HepG2 (cell line): ENCODE measurements around the gene MTNR1A. TPM values are rescaled to one million over a fixed set of nuclear protein-coding genes. Genes with fewer than 3 reads are reported as not detected.
"Not testable (repeated sequence)": the region's sequence is repeated elsewhere in the genome, so short reads cannot be mapped to it uniquely, and the experiment has no call there.

ENCODE experiments used
- ATAC-seq: fragments of 200-7000 bp; cut with Tn5 transposase; 3 replicates; pipeline ENCODE4 v1.9.1; 2020; ENCODE audit warnings: mild to moderate bottlenecking, moderate library complexity
- BruUV-seq: library from RNA; stranded (reverse); fragments of 400-500 nt; replicated peaks from 2 replicates; lab custom pipeline; 2021; lab: Mats Ljungman, UMichigan
- CTCF ChIA-PET: fragments of 300-600 bp; formaldehyde crosslinking; extraction: SDS; loops from one replicate; lab custom pipeline; 2021; ENCODE audit warnings: low total read pairs, inconsistent platforms, low intra/inter-chr PET ratio; lab: Yijun Ruan, JAX
- POLR2A ChIA-PET: fragments of 350-600 bp; sonication (Branson Sonifier 250); formaldehyde crosslinking; loops from one replicate; lab custom pipeline; 2020; ENCODE audit warnings: antibody characterized with exemption, inconsistent platforms; lab: Yijun Ruan, JAX
- DNase-seq: peaks from one replicate; pipeline ENCODE4 v3.0.0-alpha.2; 2015; ENCODE audit warnings: low spot score
- FAIRE-seq: peaks from 3 replicates; lab custom pipeline; 2011; peaks lifted over from hg19 to GRCh38; lab: Jason Lieb, UNC
- H2AFZ ChIP-seq: one replicate; pipeline ENCODE4 v1.6.1; 2011; ENCODE audit warnings: low read length, inconsistent platforms
- H3K27ac ChIP-seq: fragments of 300-600 bp; 3 replicates; pipeline ENCODE4 v1.8.0; 2011; ENCODE audit warnings: mixed run types, mild to moderate bottlenecking, mixed read lengths, low read length, inconsistent platforms; ENCODE audit not compliant: insufficient read depth; ENCODE audit errors: extremely low read length
- H3K27me3 ChIP-seq, 2 experiments: fragments of 200-600 bp in 1 of 2; 2 replicates in 1 of 2; 3 replicates in 1 of 2; pipeline versions ENCODE4 v1.6.0 to v1.8.0; 2011; ENCODE audit warnings: low read length in 2 of 2, mild to moderate bottlenecking in 2 of 2, moderate library complexity in 2 of 2, inconsistent platforms in 1 of 2; ENCODE audit not compliant: insufficient read depth in 2 of 2, control insufficient read depth in 1 of 2
- H3K36me3 ChIP-seq, 2 experiments: fragments of 200-600 bp in 1 of 2; replicated peaks in 1 of 2; 2 replicates in 1 of 2; 3 replicates in 1 of 2; pipeline versions ENCODE4 v1.5.1 to v1.8.0; 2011; ENCODE audit warnings: low read length in 2 of 2, inconsistent platforms in 1 of 2; ENCODE audit not compliant: insufficient read depth in 2 of 2, control insufficient read depth in 1 of 2
- H3K4me1 ChIP-seq: 2 replicates; pipeline ENCODE4 v1.5.1; 2012; ENCODE audit warnings: low read length, inconsistent platforms; ENCODE audit not compliant: insufficient read depth
- H3K4me2 ChIP-seq: 2 replicates; pipeline ENCODE4 v1.6.0; 2011; ENCODE audit warnings: low read depth, low read length, inconsistent platforms
- H3K4me3 ChIP-seq, 3 experiments: fragments of 200-600 bp in 1 of 3; sonication (generic), shearing (Covaris generic) in 1 of 3; replicated peaks in 1 of 3; 2 replicates each; pipeline ENCODE4 v1.5.1; 2011 to 2016; ENCODE audit warnings: low read length in 3 of 3, inconsistent platforms in 2 of 3, low read depth in 2 of 3, mild to moderate bottlenecking in 2 of 3, control low read depth in 1 of 3, mixed read lengths in 1 of 3; ENCODE audit not compliant: insufficient read depth in 1 of 3
- H3K79me2 ChIP-seq: one replicate; pipeline ENCODE4 v1.6.1; 2011; ENCODE audit warnings: low read length, inconsistent platforms; ENCODE audit not compliant: insufficient read depth
- H3K9ac ChIP-seq: 2 replicates; pipeline ENCODE4 v1.6.0; 2011; ENCODE audit warnings: mild to moderate bottlenecking, low read depth, low read length, inconsistent platforms; ENCODE audit not compliant: insufficient read depth
- H3K9me3 ChIP-seq: 2 replicates; pipeline ENCODE4 v1.5.1; 2012; ENCODE audit warnings: mild to moderate bottlenecking, low read length
- H4K20me1 ChIP-seq: 2 replicates; pipeline ENCODE4 v1.6.0; 2011; ENCODE audit warnings: inconsistent platforms, mild to moderate bottlenecking, low read length, moderate library complexity; ENCODE audit not compliant: insufficient read depth
- CBFB ChIP-seq: sonication (generic); formaldehyde crosslinking; IDR thresholded peaks from 2 replicates; pipeline ENCODE4 v1.4.0; 2020; ENCODE audit warnings: missing genetic modification reagents
- HNF4A ChIP-seq: sonication (generic); formaldehyde crosslinking; IDR thresholded peaks from 2 replicates; pipeline ENCODE4 v1.4.0; 2020; ENCODE audit warnings: missing genetic modification reagents
- NRL ChIP-seq: sonication (generic); formaldehyde crosslinking; IDR thresholded peaks from 2 replicates; pipeline ENCODE4 v1.5.0; 2020; ENCODE audit warnings: missing genetic modification reagents, mild to moderate bottlenecking, moderate library complexity, borderline replicate concordance
- PHF5A ChIP-seq: IDR thresholded peaks from one replicate; pipeline ENCODE4 v1.6.1; 2018; ENCODE audit warnings: low read depth, missing genetic modification reagents; ENCODE audit not compliant: unreplicated experiment
- RBFOX2 ChIP-seq: fragments of 200-400 bp; formaldehyde crosslinking; IDR thresholded peaks from 2 replicates; pipeline ENCODE4 v1.6.1; 2017; ENCODE audit warnings: low read depth, mild to moderate bottlenecking, low read length
- ZBTB1 ChIP-seq: sonication (generic); formaldehyde crosslinking; IDR thresholded peaks from 2 replicates; pipeline ENCODE4 v1.4.0; 2020; ENCODE audit warnings: missing genetic modification reagents, borderline replicate concordance
- ZFY ChIP-seq: sonication (generic); formaldehyde crosslinking; IDR thresholded peaks from 2 replicates; pipeline ENCODE4 v1.4.0; 2020; ENCODE audit warnings: missing genetic modification reagents
- ZNF556 ChIP-seq: sonication (generic); formaldehyde crosslinking; IDR thresholded peaks from 2 replicates; pipeline ENCODE4 v1.4.0; 2020; ENCODE audit warnings: mild to moderate bottlenecking, missing genetic modification reagents, borderline replicate concordance
- ZNF562 ChIP-seq: sonication (generic); formaldehyde crosslinking; IDR thresholded peaks from 2 replicates; pipeline ENCODE4 v1.8.0; 2022; ENCODE audit warnings: missing genetic modification reagents, borderline replicate concordance
- ZNF615 ChIP-seq: sonication (generic); formaldehyde crosslinking; IDR thresholded peaks from 2 replicates; pipeline ENCODE4 v1.5.0; 2020; ENCODE audit warnings: mild to moderate bottlenecking, missing genetic modification reagents, borderline replicate concordance
- WGBS: methylation state at CpG from one replicate; pipeline ENCODE4 v1.1.6; 2017; ENCODE audit warnings: low lambda C conversion rate; 5-methylcytosine and 5-hydroxymethylcytosine counted together
- in situ Hi-C: cut with HindIII; loops from 2 replicates; pipeline ENCODE4 v1.10.0; 2017; ENCODE audit warnings: low pct_unique_long_range_greater_than_20kb; ENCODE audit not compliant: extremely low pct_ligation_motif_present
- intact Hi-C: fragments of 100-400 bp; cut with micrococcal nuclease; formaldehyde crosslinking; loops from one replicate; pipeline ENCODE4 v1.10.0; 2022; ENCODE audit not compliant: unreplicated experiment
- polyA plus RNA-seq, 8 experiments: library from polyadenylated mRNA; depleted of rRNA in 3 of 8; stranded (reverse) in 7 of 8; unstranded in 1 of 8; fragments of >200 nt; fragmentation: Illumina TruSeq in 4 of 8; extraction: Trizol in 4 of 8; gene quantifications; 2 replicates each; pipeline versions ENCODE4 v1.2.1 to v1.2.3, GENCODE V29; 2011 to 2016; ENCODE audit warnings: low read depth in 4 of 8, missing spikeins in 1 of 8, mixed read lengths in 1 of 8; ENCODE audit not compliant: insufficient read depth in 1 of 8
- total RNA-seq, 5 experiments: library from RNA; depleted of rRNA; stranded (reverse); fragments of >200 nt; fragmentation: Illumina TruSeq; extraction: Trizol; gene quantifications; 2 replicates each; pipeline ENCODE4 v1.2.3, GENCODE V29; 2016; ENCODE audit warnings: low read depth in 1 of 5

MTNR1A gene
- total and polyA plus RNA-seq, 2 of the 13 experiments (the other 11 are each of a cell fraction or from before 2014, with no cell fraction given), result not detected

GRCh38 chr4:186523927-186524326, 31.4 kb downstream of the MTNR1A start:
- CTCF ChIA-PET, BruUV-seq, intact Hi-C loops, H3K4me3 ChIP-seq, DNase-seq, H3K9ac ChIP-seq, H3K9me3 ChIP-seq, ATAC-seq, H2AFZ ChIP-seq, H3K27me3 ChIP-seq, in situ Hi-C loops, H4K20me1 ChIP-seq, FAIRE-seq, H3K27ac ChIP-seq, H3K4me2 ChIP-seq, H3K4me1 ChIP-seq, H3K36me3 ChIP-seq, POLR2A ChIA-PET, H3K79me2 ChIP-seq: not testable (repeated sequence)
- 64% methylated on average over 4 of the region's 4 CpGs for WGBS

DNA sequence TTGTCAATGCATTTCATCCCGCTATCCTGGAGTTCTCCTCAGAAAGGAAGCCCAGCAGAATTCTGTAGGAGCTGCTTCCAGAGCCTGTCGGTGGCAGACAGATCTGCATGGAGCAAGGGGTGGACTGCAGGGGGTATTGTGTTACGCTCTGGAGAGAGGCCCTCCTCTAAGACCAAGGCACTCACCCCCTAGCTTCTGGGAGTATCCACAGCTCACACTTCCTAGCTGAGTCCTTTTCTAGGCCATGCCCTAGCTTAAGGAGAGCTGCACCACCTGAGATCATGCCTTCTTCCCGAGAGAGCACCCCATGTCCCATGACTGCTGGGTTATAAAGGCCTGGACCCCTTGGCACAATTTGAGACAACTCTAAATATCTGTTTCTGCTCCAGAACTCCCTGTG, 39.1 kb downstream of the MTNR1A start:
- Histone ChIP-seq H3K4me3 (no peak overlapping the region), H3K27me3 (0 out of 5 replicates have a peak, but pooled peaks cover 0 to 14% of the 10 kb centered on the region in 2 experiments), H3K79me2 (no peaks in the 10 kb centered on the region), H3K36me3 (no peaks in the 10 kb centered on the region), H2AFZ (no peak overlapping the region), H3K9ac (no peak overlapping the region), H3K9me3 (no peaks in the 10 kb centered on the region), H3K4me1 (no peaks in the 10 kb centered on the region), H3K27ac (no peak overlapping the region), H4K20me1 (no peaks in the 10 kb centered on the region), H3K4me2 (no peak overlapping the region)
- ChIA-PET POLR2A (no interaction called here), CTCF (no interaction called here)
- no peak for DNase-seq
- in situ Hi-C loops (no loop called here), intact Hi-C loops (no loop called here)
- no peak for ATAC-seq
- FAIRE-seq, result no peak
- BruUV-seq, result no TSS peak
- TF ChIP-seq ZBTB1 (CRISPR knock-in tag) (no peak), ZNF556 (CRISPR knock-in tag) (no peak), NRL (CRISPR knock-in tag) (no peak), ZNF562 (no peak), ZNF615 (CRISPR knock-in tag) (no peak), ZFY (CRISPR knock-in tag) (no peak), HNF4A (no peak), RBFOX2 (no peak), CBFB (no peak), PHF5A (CRISPR knock-in tag) (no peak)
- 16% methylated on average over 2 of the region's 4 CpGs for WGBS
